GM19468 (cell line): Measurements from ENCODE around the gene PYHIN1.
"Not testable (repeated sequence)": the region's sequence is repeated elsewhere in the genome, so short reads cannot be mapped to it uniquely, and the experiment has no call there.

Experiments used
- ATAC-seq: cut with Tn5 transposase; IDR thresholded peaks from one replicate; pipeline ENCODE4 v1.9.1; 2021; ENCODE audit warnings: mild to moderate bottlenecking, moderate library complexity, moderate number of reproducible peaks; ENCODE audit not compliant: unreplicated experiment; ENCODE audit errors: extremely low read depth

PYHIN1 gene

GRCh38 chr1:158976219-158976618, 44.9 kb downstream of the PYHIN1 start:
- no peak for ATAC-seq

GRCh38 chr1:158978730-158979129, 47.4 kb downstream of the PYHIN1 start:
- ATAC-seq, result no peak

GRCh38 chr1:158979229-158979628, 47.9 kb downstream of the PYHIN1 start:
- ATAC-seq, result no peak

- ATAC-seq, result no peak
These were observed 51.9 kb downstream of the PYHIN1 start for GRCh38 chr1:158983235-158983634.

GRCh38 chr1:158984386-158984785, 53.0 kb downstream of the PYHIN1 start:
- no peak for ATAC-seq

GRCh38 chr1:158989424-158989823, 58.1 kb downstream of the PYHIN1 start:
- no peak for ATAC-seq

GRCh38 chr1:158992787-158993312, 61.5 kb downstream of the PYHIN1 start:
- no peak for ATAC-seq

- ATAC-seq, result no peak
These were observed 65.6 kb downstream of the PYHIN1 start for GRCh38 chr1:158996998-158997397.

GRCh38 chr1:158998037-158998780, 66.9 kb downstream of the PYHIN1 start:
- no peak for ATAC-seq

- ATAC-seq, result no peak
These were observed 67.4 kb downstream of the PYHIN1 start for GRCh38 chr1:158998781-158999161.

- ATAC-seq, result no peak
These were observed 68.1 kb downstream of the PYHIN1 start for GRCh38 chr1:158999316-159000069.

- no peak for ATAC-seq
These were observed 68.7 kb downstream of the PYHIN1 start for GRCh38 chr1:159000070-159000409.

GRCh38 chr1:159000625-159001024, 69.3 kb downstream of the PYHIN1 start:
- no peak for ATAC-seq

GRCh38 chr1:159005161-159005560, 73.8 kb downstream of the PYHIN1 start:
- no peak for ATAC-seq

- ATAC-seq, result no peak
These were observed 74.3 kb downstream of the PYHIN1 start for GRCh38 chr1:159005676-159006075.

GRCh38 chr1:159006210-159006807, 75.0 kb downstream of the PYHIN1 start:
- not testable (repeated sequence) for ATAC-seq

GRCh38 chr1:159007726-159008125, 76.4 kb downstream of the PYHIN1 start:
- no peak for ATAC-seq

GRCh38 chr1:159008744-159009188, 77.4 kb downstream of the PYHIN1 start:
- peak; percentile 64 for ATAC-seq

- ATAC-seq, result no peak
These were observed 77.9 kb downstream of the PYHIN1 start for GRCh38 chr1:159009287-159009686.

GRCh38 chr1:159009704-159010361, 78.5 kb downstream of the PYHIN1 start, which contains the start of gene IFI16:
Gene IFI16 (plus strand): TSS chr1:159009907. CDS start chr1:159014681, 4,774 bp downstream.
- ATAC-seq, result peak; percentile 49
